ENCODE results near the gene SH3BP1. TPM values are rescaled to one million over a fixed set of nuclear protein-coding genes. Genes with fewer than 3 reads are reported as not detected.

Gene SH3BP1
- total and polyA plus RNA-seq, 9 of the 15 experiments (the other 6 are each of a cell fraction or from before 2014, with no cell fraction given) = 0.10 to 36.2 (median 10.4) TPM

- TF ChIP-seq, protein P1, sequence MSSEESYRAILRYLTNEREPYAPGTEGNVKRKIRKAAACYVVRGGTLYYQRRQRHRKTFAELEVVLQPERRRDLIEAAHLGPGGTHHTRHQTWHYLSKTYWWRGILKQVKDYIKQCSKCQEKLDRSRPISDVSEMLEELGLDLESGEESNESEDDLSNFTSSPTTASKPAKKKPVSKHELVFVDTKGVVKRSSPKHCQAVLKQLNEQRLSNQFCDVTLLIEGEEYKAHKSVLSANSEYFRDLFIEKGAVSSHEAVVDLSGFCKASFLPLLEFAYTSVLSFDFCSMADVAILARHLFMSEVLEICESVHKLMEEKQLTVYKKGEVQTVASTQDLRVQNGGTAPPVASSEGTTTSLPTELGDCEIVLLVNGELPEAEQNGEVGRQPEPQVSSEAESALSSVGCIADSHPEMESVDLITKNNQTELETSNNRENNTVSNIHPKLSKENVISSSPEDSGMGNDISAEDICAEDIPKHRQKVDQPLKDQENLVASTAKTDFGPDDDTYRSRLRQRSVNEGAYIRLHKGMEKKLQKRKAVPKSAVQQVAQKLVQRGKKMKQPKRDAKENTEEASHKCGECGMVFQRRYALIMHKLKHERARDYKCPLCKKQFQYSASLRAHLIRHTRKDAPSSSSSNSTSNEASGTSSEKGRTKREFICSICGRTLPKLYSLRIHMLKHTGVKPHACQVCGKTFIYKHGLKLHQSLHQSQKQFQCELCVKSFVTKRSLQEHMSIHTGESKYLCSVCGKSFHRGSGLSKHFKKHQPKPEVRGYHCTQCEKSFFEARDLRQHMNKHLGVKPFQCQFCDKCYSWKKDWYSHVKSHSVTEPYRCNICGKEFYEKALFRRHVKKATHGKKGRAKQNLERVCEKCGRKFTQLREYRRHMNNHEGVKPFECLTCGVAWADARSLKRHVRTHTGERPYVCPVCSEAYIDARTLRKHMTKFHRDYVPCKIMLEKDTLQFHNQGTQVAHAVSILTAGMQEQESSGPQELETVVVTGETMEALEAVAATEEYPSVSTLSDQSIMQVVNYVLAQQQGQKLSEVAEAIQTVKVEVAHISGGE (CRISPR knock-in tag; IDR thresholded peaks at IDR 0.05) = no peak
- TF ChIP-seq ZNF398 (CRISPR knock-in tag; IDR thresholded peaks at IDR 0.05) (no peak), EHMT2 (IDR thresholded peaks at IDR 0.05) (no peak), TRIM28 (IDR thresholded peaks at IDR 0.05) (no peak), ZBTB1 (CRISPR knock-in tag; IDR thresholded peaks at IDR 0.05; ENCODE audit: borderline replicate concordance, low read depth) (no peak), RBFOX2 (IDR thresholded peaks at IDR 0.05; ENCODE audit: low read depth, low read length) (peak; percentile 54), TFAP4 (CRISPR knock-in tag; IDR thresholded peaks at IDR 0.05; ENCODE audit: borderline replicate concordance) (peak; percentile 95), GTF2A2 (tag; IDR thresholded peaks at IDR 0.05) (no peak), ZNF3 (CRISPR knock-in tag; IDR thresholded peaks at IDR 0.05) (no peak), ZBTB7A (IDR thresholded peaks at IDR 0.05; ENCODE audit: borderline replicate concordance, control insufficient read depth, low read depth, low read length) (peak; percentile 79), ILK (tag; IDR thresholded peaks at IDR 0.05; ENCODE audit: borderline replicate concordance, low read depth) (no peak), SRF (CRISPR knock-in tag; IDR thresholded peaks at IDR 0.05) (peak in 1 of 2 experiments; percentile 39; a peak in 1 of 4 replicates), MAFK (IDR thresholded peaks at IDR 0.05; ENCODE audit: low read length) (no peak)
- TF ChIP-seq, protein P2, sequence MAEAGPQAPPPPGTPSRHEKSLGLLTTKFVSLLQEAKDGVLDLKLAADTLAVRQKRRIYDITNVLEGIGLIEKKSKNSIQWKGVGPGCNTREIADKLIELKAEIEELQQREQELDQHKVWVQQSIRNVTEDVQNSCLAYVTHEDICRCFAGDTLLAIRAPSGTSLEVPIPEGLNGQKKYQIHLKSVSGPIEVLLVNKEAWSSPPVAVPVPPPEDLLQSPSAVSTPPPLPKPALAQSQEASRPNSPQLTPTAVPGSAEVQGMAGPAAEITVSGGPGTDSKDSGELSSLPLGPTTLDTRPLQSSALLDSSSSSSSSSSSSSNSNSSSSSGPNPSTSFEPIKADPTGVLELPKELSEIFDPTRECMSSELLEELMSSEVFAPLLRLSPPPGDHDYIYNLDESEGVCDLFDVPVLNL (CRISPR knock-in tag; IDR thresholded peaks at IDR 0.05; ENCODE audit: low read depth) = no peak
- TF ChIP-seq, protein P3, sequence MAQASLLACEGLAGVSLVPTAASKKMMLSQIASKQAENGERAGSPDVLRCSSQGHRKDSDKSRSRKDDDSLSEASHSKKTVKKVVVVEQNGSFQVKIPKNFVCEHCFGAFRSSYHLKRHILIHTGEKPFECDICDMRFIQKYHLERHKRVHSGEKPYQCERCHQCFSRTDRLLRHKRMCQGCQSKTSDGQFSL (CRISPR knock-in tag; IDR thresholded peaks at IDR 0.05) = 0 out of 2 replicates have a peak, but pooled peaks have one; percentile 20
- TF ChIP-seq, protein P3 (tag; IDR thresholded peaks at IDR 0.05) = no peak
These were observed 5.6 kb upstream of the SH3BP1 start (continued) for GRCh38 chr22:37633625-37634416.
